K562 (cell line): ENCODE measurements around the gene SORCS1. TPM values are rescaled to one million over a fixed set of nuclear protein-coding genes. Genes with fewer than 3 reads are reported as not detected.

Experiments
- ATAC-seq: fragments of 200-7000 bp; cut with Tn5 transposase; 3 replicates; pipeline ENCODE4 v1.9.1; 2020; ENCODE audit warnings: moderate library complexity
- BruUV-seq: library from RNA; stranded (reverse); fragments of 400-500 nt; replicated peaks from 2 replicates; lab custom pipeline; 2021; lab: Mats Ljungman, UMichigan
- CTCF ChIA-PET: fragments of 300-600 bp; formaldehyde crosslinking; extraction: SDS; loops from one replicate; lab custom pipeline; 2021; ENCODE audit warnings: low intra/inter-chr PET ratio; lab: Yijun Ruan, JAX
- POLR2A ChIA-PET: fragments of 300-600, 350-650 bp; sonication (Branson Sonifier 250); formaldehyde crosslinking; extraction: SDS; loops from one replicate; lab custom pipeline; 2021; ENCODE audit warnings: antibody characterized with exemption, inconsistent platforms; lab: Yijun Ruan, JAX
- DNase-seq, 4 experiments: peaks; one replicate each; pipeline versions ENCODE4 v3.0.0 to v3.0.0-alpha.2; 2011 to 2018; ENCODE audit warnings: low spot score in 3 of 4, mixed read lengths in 3 of 4; ENCODE audit errors: extremely low read depth in 1 of 4
- FAIRE-seq: peaks from 2 replicates; lab custom pipeline; 2011; peaks lifted over from hg19 to GRCh38; lab: Jason Lieb, UNC
- H2AFZ ChIP-seq: 2 replicates; pipeline ENCODE4 v1.6.0; 2011; ENCODE audit warnings: low read depth, low read length, control low read depth, inconsistent platforms
- H3K27ac ChIP-seq: fragments of 200-600 bp; 3 replicates; pipeline ENCODE4 v1.8.0; 2011; ENCODE audit warnings: low read depth, mild to moderate bottlenecking, control low read depth, inconsistent platforms, low read length, moderate library complexity, mixed read lengths; ENCODE audit errors: extremely low read depth
- H3K27me3 ChIP-seq, 2 experiments: fragments of 300-600 bp in 1 of 2; 2 replicates in 1 of 2; 3 replicates in 1 of 2; pipeline versions ENCODE4 v1.6.0 to v1.8.0; 2011; ENCODE audit warnings: inconsistent platforms in 2 of 2, low read length in 2 of 2, mild to moderate bottlenecking in 1 of 2, mixed read lengths in 1 of 2, moderate library complexity in 1 of 2; ENCODE audit not compliant: control insufficient read depth in 2 of 2, insufficient read depth in 2 of 2
- H3K36me3 ChIP-seq: fragments of 300-600 bp; 3 replicates; pipeline ENCODE4 v1.8.0; 2011; ENCODE audit warnings: mild to moderate bottlenecking, low read length, inconsistent platforms; ENCODE audit not compliant: control insufficient read depth, insufficient read depth
- H3K4me1 ChIP-seq, 2 experiments: fragments of 200-600 bp in 1 of 2; replicated peaks in 1 of 2; 2 replicates in 1 of 2; 3 replicates in 1 of 2; pipeline versions ENCODE4 v1.5.1 to v1.8.0; 2011; ENCODE audit warnings: inconsistent platforms in 2 of 2, low read length in 2 of 2, mild to moderate bottlenecking in 1 of 2, mixed read lengths in 1 of 2, moderate library complexity in 1 of 2; ENCODE audit not compliant: control insufficient read depth in 2 of 2, insufficient read depth in 2 of 2
- H3K4me2 ChIP-seq: 2 replicates; pipeline ENCODE4 v1.6.1; 2011; ENCODE audit warnings: low read length, control low read depth, inconsistent platforms, mixed read lengths; ENCODE audit not compliant: insufficient read depth
- H3K4me3 ChIP-seq: fragments of 200-600 bp; sonication (generic), shearing (Covaris generic); 2 replicates; pipeline ENCODE4 v1.5.1; 2016; ENCODE audit warnings: control low read depth, inconsistent platforms
- H3K79me2 ChIP-seq: fragments of 200-600 bp; 3 replicates; pipeline ENCODE4 v1.8.0; 2011; ENCODE audit warnings: low read length, inconsistent platforms; ENCODE audit not compliant: control insufficient read depth, insufficient read depth
- H3K9ac ChIP-seq, 2 experiments: 2 replicates each; pipeline versions ENCODE4 v1.6.0 to v1.6.1; 2011; ENCODE audit warnings: low read depth in 2 of 2, low read length in 2 of 2, control low read depth in 1 of 2, inconsistent platforms in 1 of 2, mild to moderate bottlenecking in 1 of 2, mixed read lengths in 1 of 2; ENCODE audit not compliant: insufficient read depth in 1 of 2
- H3K9me1 ChIP-seq: one replicate; pipeline ENCODE4 v1.6.0; 2011; ENCODE audit warnings: inconsistent platforms, mild to moderate bottlenecking, low read length, moderate library complexity; ENCODE audit not compliant: control insufficient read depth, insufficient read depth
- H3K9me3 ChIP-seq: replicated peaks from 2 replicates; pipeline ENCODE4 v1.5.1; 2011; ENCODE audit warnings: low read depth, low read length, inconsistent platforms; ENCODE audit not compliant: control insufficient read depth, insufficient read depth
- H4K20me1 ChIP-seq: replicated peaks from 2 replicates; pipeline ENCODE4 v1.6.1; 2011; ENCODE audit warnings: low read length, inconsistent platforms, mixed read lengths; ENCODE audit not compliant: control insufficient read depth, insufficient read depth
- CHD2 ChIP-seq: IDR thresholded peaks from 2 replicates; pipeline ENCODE4 v1.6.1; 2011; ENCODE audit warnings: low read depth, low read length
- LEF1 ChIP-seq: fragments of 450-650 bp; IDR thresholded peaks from 2 replicates; pipeline ENCODE4 v1.6.1; 2016; ENCODE audit warnings: mild to moderate bottlenecking
- PCBP2 ChIP-seq: fragments of 200-400 bp; formaldehyde crosslinking; IDR thresholded peaks from 2 replicates; pipeline ENCODE4 v1.6.1; 2018; ENCODE audit warnings: low read length, low read depth, mild to moderate bottlenecking, moderate library complexity; ENCODE audit not compliant: poor library complexity, severe bottlenecking
- RFX1 ChIP-seq: fragments of 450-650 bp; IDR thresholded peaks from 2 replicates; pipeline ENCODE4 v1.6.1; 2016; ENCODE audit warnings: mild to moderate bottlenecking, moderate library complexity
- RFX5 ChIP-seq: IDR thresholded peaks from 2 replicates; pipeline ENCODE4 v1.6.1; 2011; ENCODE audit warnings: low read depth, mild to moderate bottlenecking, improper control_type of control experiment, low read length
- SMAD2 ChIP-seq: fragments of 150-350 bp; IDR thresholded peaks from 2 replicates; pipeline ENCODE4 v1.6.1; 2014; ENCODE audit warnings: low read depth, mild to moderate bottlenecking, low read length
- SRSF1 ChIP-seq: fragments of 200-400 bp; formaldehyde crosslinking; IDR thresholded peaks from 2 replicates; pipeline ENCODE4 v1.6.1; 2017; ENCODE audit warnings: mild to moderate bottlenecking, low read depth, low read length, moderate library complexity
- TCF7 ChIP-seq: sonication (generic); IDR thresholded peaks from 2 replicates; pipeline ENCODE4 v1.6.1; 2016; ENCODE audit warnings: antibody characterized with exemption, borderline replicate concordance
- U2AF2 ChIP-seq: fragments of 200-400 bp; formaldehyde crosslinking; optimal IDR thresholded peaks from 2 replicates; pipeline ENCODE3; 2017; ENCODE audit warnings: low read depth, mild to moderate bottlenecking, low read length
- ZNF133 ChIP-seq: fragments of 250-450 bp; sonication (Bioruptor Pico); IDR thresholded peaks from 2 replicates; pipeline ENCODE4 v1.4.0; 2020; ENCODE audit warnings: mild to moderate bottlenecking
- ZNF175 ChIP-seq: fragments of 200-800 bp; sonication (Bioruptor generic); IDR thresholded peaks from 2 replicates; pipeline ENCODE4 v1.6.1; 2016; ENCODE audit warnings: low read depth, mild to moderate bottlenecking, missing genetic modification characterization, missing compliant biosample characterization
- ZNF347 ChIP-seq: fragments of 450-650 bp; formaldehyde crosslinking; IDR thresholded peaks from 2 replicates; pipeline ENCODE4 v1.4.0; 2020; ENCODE audit warnings: low read depth, mild to moderate bottlenecking, moderate library complexity
- ZNF384 ChIP-seq: IDR thresholded peaks from 2 replicates; pipeline ENCODE4 v1.6.1; 2012; ENCODE audit warnings: low read depth, low read length, improper control_type of control experiment
- ZNF76 ChIP-seq: fragments of 250-450 bp; sonication (Bioruptor Pico); IDR thresholded peaks from 2 replicates; pipeline ENCODE4 v1.4.0; 2020; ENCODE audit warnings: mild to moderate bottlenecking, moderate library complexity, borderline replicate concordance
- WGBS: fragments of 100-300 bp; shearing (Covaris generic); methylation state at CpG from one replicate; pipeline ENCODE4 v1.1.6; 2016; ENCODE audit warnings: low coverage, mixed read lengths; ENCODE audit not compliant: insufficient coverage; ENCODE audit errors: missing lambda C conversion rate; 5-methylcytosine and 5-hydroxymethylcytosine counted together
- in situ Hi-C: fragments of 300-500 bp; cut with MboI; formaldehyde crosslinking; loops from 4 replicates; pipeline ENCODE4 v1.15.0; 2018; ENCODE audit warnings: inconsistent platforms, mixed read lengths
- intact Hi-C: fragments of 100-400 bp; cut with micrococcal nuclease; formaldehyde crosslinking; loops from 2 replicates; pipeline ENCODE4 v1.14.2; 2022
- polyA plus RNA-seq, 8 experiments: library from polyadenylated mRNA; depleted of rRNA in 4 of 8; stranded (reverse) in 5 of 8; unstranded in 3 of 8; fragments of >200 nt; fragmentation: Nextera tagmentation in 2 of 8; fragmentation: Illumina TruSeq in 1 of 8; extraction: Ambion mirVana in 2 of 8; extraction: Trizol in 1 of 8; gene quantifications; 2 replicates each; pipeline versions ENCODE4 v1.2.1 to v1.2.3, GENCODE V29; 2011 to 2014; ENCODE audit warnings: inconsistent platforms in 1 of 8, missing spikeins in 1 of 8
- total RNA-seq, 7 experiments: library from RNA; depleted of rRNA in 6 of 7; stranded (reverse); fragments of >200 nt in 6 of 7; fragmentation: Illumina TruSeq in 2 of 7; extraction: Trizol in 2 of 7; gene quantifications; 2 replicates each; pipeline versions ENCODE4 v1.2.1 to v1.2.3, GENCODE V29; 2011 to 2021; ENCODE audit warnings: low replicate concordance in 1 of 7
- TF ChIP-seq, protein P1 (sequence below): sonication (generic); formaldehyde crosslinking; IDR thresholded peaks from 2 replicates; pipeline ENCODE4 v1.8.0; 2022; ENCODE audit warnings: mild to moderate bottlenecking, missing genetic modification reagents
- TF ChIP-seq, protein P2 (sequence below): fragments of 250-450 bp; sonication (Bioruptor Pico); IDR thresholded peaks from 2 replicates; pipeline ENCODE4 v1.9.0; 2021; ENCODE audit warnings: mild to moderate bottlenecking, inconsistent platforms
- TF ChIP-seq, protein P3 (sequence below): fragments of 450-650 bp; IDR thresholded peaks from 2 replicates; pipeline ENCODE4 v1.6.1; 2018; ENCODE audit not compliant: partially characterized antibody

The SORCS1 gene
- total and polyA plus RNA-seq, 9 of the 15 experiments (the other 6 are each of a cell fraction or from before 2014, with no cell fraction given) = 1.5 to 3.9 (median 2.7) TPM

DNA sequence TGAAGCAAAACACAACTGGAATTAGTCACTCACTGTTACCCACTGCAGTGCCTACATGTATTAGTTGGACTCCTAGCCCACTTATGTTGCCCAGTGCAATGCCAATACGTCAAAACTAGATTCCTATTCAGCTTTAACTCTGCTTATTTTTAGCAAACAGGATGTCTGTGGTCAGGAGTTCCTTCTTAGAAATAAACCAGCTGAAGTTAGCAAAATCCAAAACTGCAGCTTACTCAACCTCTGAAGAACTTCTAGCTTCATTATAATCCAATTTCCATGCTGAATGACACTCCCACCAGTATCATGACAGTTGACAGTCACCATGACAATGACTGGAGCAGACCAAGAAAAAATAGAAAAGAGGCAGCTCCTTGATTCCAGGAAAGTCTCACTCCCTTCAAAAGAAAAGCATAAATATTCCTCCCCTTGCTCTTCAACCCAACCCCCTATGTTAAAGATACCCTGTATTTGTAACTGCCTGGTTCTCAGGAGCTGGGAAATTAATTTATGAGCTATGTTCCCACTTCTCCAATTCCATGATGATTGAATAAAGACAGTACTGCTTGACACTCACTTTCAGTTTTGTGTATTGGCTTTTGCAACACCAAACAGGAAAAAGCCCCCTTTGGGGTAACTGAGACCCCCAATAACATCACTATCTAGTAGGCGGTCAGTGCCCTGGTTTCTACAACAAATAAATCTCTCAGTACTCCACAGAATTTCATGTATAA, 327.4 kb downstream of the SORCS1 start:
- ATAC-seq (no peak), FAIRE-seq (no peak), DNase-seq (peak in 2 of 4 experiments; percentile 9 to 10)
- no TSS peak for BruUV-seq
- Histone ChIP-seq H3K27ac (peak overlapping the region; percentile 10; the same call in 1 of the 3 replicates), H3K36me3 (no peaks in the 10 kb centered on the region), H3K27me3 (no peaks in the 10 kb centered on the region), H3K9ac (no peak overlapping the region), H3K4me2 (no peak overlapping the region), H3K79me2 (no peaks in the 10 kb centered on the region), H3K4me3 (no peak overlapping the region), H3K9me1 (no peaks in the 10 kb centered on the region), H3K9me3 (no peaks in the 10 kb centered on the region), H4K20me1 (no peaks in the 10 kb centered on the region), H3K4me1 (no peaks in the 10 kb centered on the region; a peak in 1 of 5 replicates), H2AFZ (no peak overlapping the region)
- intact Hi-C loops = no loop called here
- POLR2A ChIA-PET = no interaction called here
- CTCF ChIA-PET = no interaction called here
- in situ Hi-C loops = no loop called here
- WGBS = 15% methylated on average over 2 of the region's 2 CpGs
- TF ChIP-seq RFX1 = peak; percentile 54
- TF ChIP-seq U2AF2 = no peak
- no peak for TF ChIP-seq SMAD2
- TF ChIP-seq PCBP2 = no peak
- TF ChIP-seq, protein P1, sequence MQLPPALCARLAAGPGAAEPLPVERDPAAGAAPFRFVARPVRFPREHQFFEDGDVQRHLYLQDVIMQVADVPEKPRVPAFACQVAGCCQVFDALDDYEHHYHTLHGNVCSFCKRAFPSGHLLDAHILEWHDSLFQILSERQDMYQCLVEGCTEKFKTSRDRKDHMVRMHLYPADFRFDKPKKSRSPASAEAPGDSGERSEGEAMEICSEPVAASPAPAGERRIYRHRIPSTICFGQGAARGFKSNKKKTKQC (CRISPR knock-in tag) = no peak
- no peak for TF ChIP-seq RFX5
- TF ChIP-seq ZNF133 (CRISPR knock-in tag) = no peak
- no peak for TF ChIP-seq ZNF76 (CRISPR knock-in tag)
- TF ChIP-seq SRSF1 = no peak
- no peak for TF ChIP-seq ZNF347
- TF ChIP-seq LEF1 = no peak
- TF ChIP-seq, protein P2, sequence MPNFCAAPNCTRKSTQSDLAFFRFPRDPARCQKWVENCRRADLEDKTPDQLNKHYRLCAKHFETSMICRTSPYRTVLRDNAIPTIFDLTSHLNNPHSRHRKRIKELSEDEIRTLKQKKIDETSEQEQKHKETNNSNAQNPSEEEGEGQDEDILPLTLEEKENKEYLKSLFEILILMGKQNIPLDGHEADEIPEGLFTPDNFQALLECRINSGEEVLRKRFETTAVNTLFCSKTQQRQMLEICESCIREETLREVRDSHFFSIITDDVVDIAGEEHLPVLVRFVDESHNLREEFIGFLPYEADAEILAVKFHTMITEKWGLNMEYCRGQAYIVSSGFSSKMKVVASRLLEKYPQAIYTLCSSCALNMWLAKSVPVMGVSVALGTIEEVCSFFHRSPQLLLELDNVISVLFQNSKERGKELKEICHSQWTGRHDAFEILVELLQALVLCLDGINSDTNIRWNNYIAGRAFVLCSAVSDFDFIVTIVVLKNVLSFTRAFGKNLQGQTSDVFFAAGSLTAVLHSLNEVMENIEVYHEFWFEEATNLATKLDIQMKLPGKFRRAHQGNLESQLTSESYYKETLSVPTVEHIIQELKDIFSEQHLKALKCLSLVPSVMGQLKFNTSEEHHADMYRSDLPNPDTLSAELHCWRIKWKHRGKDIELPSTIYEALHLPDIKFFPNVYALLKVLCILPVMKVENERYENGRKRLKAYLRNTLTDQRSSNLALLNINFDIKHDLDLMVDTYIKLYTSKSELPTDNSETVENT (CRISPR knock-in tag) = no peak
- TF ChIP-seq, protein P3, sequence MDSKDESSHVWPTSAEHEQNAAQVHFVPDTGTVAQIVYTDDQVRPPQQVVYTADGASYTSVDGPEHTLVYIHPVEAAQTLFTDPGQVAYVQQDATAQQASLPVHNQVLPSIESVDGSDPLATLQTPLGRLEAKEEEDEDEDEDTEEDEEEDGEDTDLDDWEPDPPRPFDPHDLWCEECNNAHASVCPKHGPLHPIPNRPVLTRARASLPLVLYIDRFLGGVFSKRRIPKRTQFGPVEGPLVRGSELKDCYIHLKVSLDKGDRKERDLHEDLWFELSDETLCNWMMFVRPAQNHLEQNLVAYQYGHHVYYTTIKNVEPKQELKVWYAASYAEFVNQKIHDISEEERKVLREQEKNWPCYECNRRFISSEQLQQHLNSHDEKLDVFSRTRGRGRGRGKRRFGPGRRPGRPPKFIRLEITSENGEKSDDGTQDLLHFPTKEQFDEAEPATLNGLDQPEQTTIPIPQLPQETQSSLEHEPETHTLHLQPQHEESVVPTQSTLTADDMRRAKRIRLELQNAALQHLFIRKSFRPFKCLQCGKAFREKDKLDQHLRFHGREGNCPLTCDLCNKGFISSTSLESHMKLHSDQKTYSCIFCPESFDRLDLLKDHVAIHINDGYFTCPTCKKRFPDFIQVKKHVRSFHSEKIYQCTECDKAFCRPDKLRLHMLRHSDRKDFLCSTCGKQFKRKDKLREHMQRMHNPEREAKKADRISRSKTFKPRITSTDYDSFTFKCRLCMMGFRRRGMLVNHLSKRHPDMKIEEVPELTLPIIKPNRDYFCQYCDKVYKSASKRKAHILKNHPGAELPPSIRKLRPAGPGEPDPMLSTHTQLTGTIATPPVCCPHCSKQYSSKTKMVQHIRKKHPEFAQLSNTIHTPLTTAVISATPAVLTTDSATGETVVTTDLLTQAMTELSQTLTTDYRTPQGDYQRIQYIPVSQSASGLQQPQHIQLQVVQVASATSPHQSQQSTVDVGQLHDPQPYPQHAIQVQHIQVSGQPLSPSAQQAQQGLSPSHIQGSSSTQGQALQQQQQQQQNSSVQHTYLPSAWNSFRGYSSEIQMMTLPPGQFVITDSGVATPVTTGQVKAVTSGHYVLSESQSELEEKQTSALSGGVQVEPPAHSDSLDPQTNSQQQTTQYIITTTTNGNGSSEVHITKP = peak; percentile 29
- no peak for TF ChIP-seq ZNF175 (CRISPR knock-in tag)
- no peak for TF ChIP-seq CHD2
- TF ChIP-seq ZNF384 = no peak
- no peak for TF ChIP-seq TCF7
